IMR-90 (cell line): ENCODE data around the gene GSPT1. TPM values are rescaled to one million over a fixed set of nuclear protein-coding genes. Genes with fewer than 3 reads are reported as not detected.

Source experiments
- ATAC-seq: fragments of 200-7000 bp; cut with Tn5 transposase; 2 replicates; pipeline ENCODE4 v1.9.1; 2020; ENCODE audit warnings: low read depth, mild to moderate bottlenecking, moderate library complexity
- BruUV-seq: library from RNA; stranded (reverse); fragments of 400-500 nt; replicated peaks from 2 replicates; lab custom pipeline; 2021; lab: Mats Ljungman, UMichigan
- CTCF ChIA-PET: fragments of 300-600 bp; formaldehyde crosslinking; extraction: SDS; loops from one replicate; lab custom pipeline; 2021; ENCODE audit warnings: antibody characterized with exemption; lab: Yijun Ruan, JAX
- POLR2A ChIA-PET: fragments of 300-600 bp; sonication (Branson Sonifier 250); formaldehyde crosslinking; loops from one replicate; lab custom pipeline; 2022; ENCODE audit warnings: antibody characterized with exemption; ENCODE audit not compliant: unreplicated experiment; lab: Charles Lee
- DNase-seq: peaks from one replicate; pipeline ENCODE4 v3.0.0; 2013
- H2AFZ ChIP-seq: replicated peaks from 2 replicates; pipeline ENCODE3; 2013; ENCODE audit warnings: low read length, mild to moderate bottlenecking; ENCODE audit not compliant: poor library complexity
- H2AK5ac ChIP-seq: 2 replicates; pipeline ENCODE4 v1.6.1; 2013; ENCODE audit warnings: low read depth, low read length, inconsistent platforms
- H2AK9ac ChIP-seq: replicated peaks from 2 replicates; pipeline ENCODE3; 2013; ENCODE audit warnings: mild to moderate bottlenecking, low read depth, low read length, moderate library complexity; ENCODE audit not compliant: poor library complexity
- H2BK120ac ChIP-seq: 2 replicates; pipeline ENCODE4 v1.6.1; 2013; ENCODE audit warnings: low read depth, low read length, inconsistent platforms
- H2BK15ac ChIP-seq: 3 replicates; pipeline ENCODE4 v1.6.1; 2013; ENCODE audit warnings: low read depth, low read length, inconsistent platforms
- H2BK20ac ChIP-seq: 2 replicates; pipeline ENCODE4 v1.6.1; 2013; ENCODE audit warnings: low read depth, mild to moderate bottlenecking, inconsistent platforms, low read length, moderate library complexity
- H2BK5ac ChIP-seq: 2 replicates; pipeline ENCODE4 v1.6.1; 2013; ENCODE audit warnings: mild to moderate bottlenecking, low read depth, low read length, inconsistent platforms; ENCODE audit not compliant: poor library complexity, severe bottlenecking
- H3K14ac ChIP-seq: replicated peaks from 2 replicates; pipeline ENCODE4 v1.6.1; 2013; ENCODE audit warnings: low read depth, low read length, inconsistent platforms
- H3K18ac ChIP-seq: 2 replicates; pipeline ENCODE4 v1.6.1; 2013; ENCODE audit warnings: low read depth, low read length, control low read depth
- H3K23ac ChIP-seq: 2 replicates; pipeline ENCODE4 v1.6.1; 2013; ENCODE audit warnings: low read depth, low read length, inconsistent platforms
- H3K27ac ChIP-seq: 2 replicates; pipeline ENCODE4 v1.5.1; 2013; ENCODE audit warnings: mild to moderate bottlenecking, control low read depth, low read length; ENCODE audit not compliant: insufficient read depth
- H3K27me3 ChIP-seq: 2 replicates; pipeline ENCODE4 v1.6.1; 2013; ENCODE audit warnings: low read length; ENCODE audit not compliant: control insufficient read depth, insufficient read depth
- H3K36me3 ChIP-seq: 2 replicates; pipeline ENCODE4 v1.6.1; 2013; ENCODE audit warnings: low read length, mixed read lengths; ENCODE audit not compliant: control insufficient read depth, insufficient read depth
- H3K4ac ChIP-seq: 2 replicates; pipeline ENCODE4 v1.6.1; 2013; ENCODE audit warnings: low read depth, low read length, inconsistent platforms
- H3K4me1 ChIP-seq: 2 replicates; pipeline ENCODE4 v1.6.1; 2013; ENCODE audit warnings: low read length, mixed read lengths; ENCODE audit not compliant: control insufficient read depth, insufficient read depth
- H3K4me2 ChIP-seq: 2 replicates; pipeline ENCODE4 v1.6.1; 2013; ENCODE audit warnings: low read depth, mild to moderate bottlenecking, control low read depth, low read length, moderate library complexity
- H3K4me3 ChIP-seq: 2 replicates; pipeline ENCODE4 v1.5.1; 2013; ENCODE audit warnings: low read depth, mild to moderate bottlenecking, control low read depth, low read length, moderate library complexity; ENCODE audit not compliant: insufficient read depth
- H3K56ac ChIP-seq: 2 replicates; pipeline ENCODE4 v1.6.1; 2013; ENCODE audit warnings: low read length, inconsistent platforms; ENCODE audit not compliant: insufficient read depth; ENCODE audit errors: extremely low read depth
- H3K79me1 ChIP-seq, 2 experiments: 2 replicates each; pipeline ENCODE4 v1.6.1; 2013; ENCODE audit warnings: low read length in 2 of 2, inconsistent platforms in 1 of 2, low read depth in 1 of 2
- H3K9ac ChIP-seq: 2 replicates; pipeline ENCODE4 v1.6.1; 2013; ENCODE audit warnings: low read depth, low read length, control low read depth
- H3K9me1 ChIP-seq: 2 replicates; pipeline ENCODE4 v1.6.1; 2013; ENCODE audit warnings: low read length, inconsistent platforms; ENCODE audit not compliant: insufficient read depth
- H3K9me3 ChIP-seq: 2 replicates; pipeline ENCODE4 v1.6.1; 2013; ENCODE audit warnings: low read length; ENCODE audit not compliant: control insufficient read depth, insufficient read depth
- H4K20me1 ChIP-seq: 2 replicates; pipeline ENCODE4 v1.6.1; 2013; ENCODE audit warnings: low read length, inconsistent platforms; ENCODE audit not compliant: insufficient read depth
- H4K5ac ChIP-seq: 2 replicates; pipeline ENCODE4 v1.6.1; 2013; ENCODE audit warnings: mild to moderate bottlenecking, low read depth, low read length, control low read depth
- H4K8ac ChIP-seq, 2 experiments: 2 replicates each; pipeline ENCODE4 v1.6.1; 2013; ENCODE audit warnings: low read depth in 2 of 2, low read length in 2 of 2, control low read depth in 1 of 2, inconsistent platforms in 1 of 2
- H4K91ac ChIP-seq: 2 replicates; pipeline ENCODE4 v1.6.1; 2013; ENCODE audit warnings: low read depth, low read length, inconsistent platforms; ENCODE audit not compliant: insufficient read depth
- BHLHE40 ChIP-seq: fragments of 150-350 bp; IDR thresholded peaks from 2 replicates; pipeline ENCODE4 v1.6.1; 2016; ENCODE audit warnings: mild to moderate bottlenecking, low read depth, low read length
- CEBPB ChIP-seq: IDR thresholded peaks from 2 replicates; pipeline ENCODE4 v1.6.1; 2012; ENCODE audit warnings: low read depth, low read length, improper control_type of control experiment
- CHD1 ChIP-seq: IDR thresholded peaks from 2 replicates; pipeline ENCODE4 v1.6.1; 2012; ENCODE audit warnings: low read depth, low read length, improper control_type of control experiment
- CTCF ChIP-seq: conservative IDR thresholded peaks from 2 replicates; pipeline ENCODE4 v1.5.1; 2012; ENCODE audit warnings: mild to moderate bottlenecking, low read depth, low read length, improper control_type of control experiment
- ELK1 ChIP-seq: fragments of 150-350 bp; IDR thresholded peaks from 2 replicates; pipeline ENCODE4 v1.6.1; 2016; ENCODE audit warnings: low read depth, mild to moderate bottlenecking, low read length, moderate library complexity, borderline replicate concordance
- FOS ChIP-seq: fragments of 150-350 bp; IDR thresholded peaks from 2 replicates; pipeline ENCODE4 v1.6.1; 2016; ENCODE audit warnings: low read depth, low read length
- MAFK ChIP-seq: IDR thresholded peaks from 2 replicates; pipeline ENCODE4 v1.6.1; 2012; ENCODE audit warnings: low read depth, low read length, improper control_type of control experiment
- MAZ ChIP-seq: IDR thresholded peaks from 2 replicates; pipeline ENCODE4 v1.6.1; 2012; ENCODE audit warnings: low read depth, mild to moderate bottlenecking, low read length, improper control_type of control experiment, moderate library complexity, borderline replicate concordance
- MXI1 ChIP-seq: IDR thresholded peaks from 2 replicates; pipeline ENCODE4 v1.6.1; 2012; ENCODE audit warnings: low read depth, mild to moderate bottlenecking, low read length, moderate library complexity, borderline replicate concordance
- NFE2L2 ChIP-seq: fragments of 150-350 bp; IDR thresholded peaks from 2 replicates; pipeline ENCODE4 v1.6.1; 2016; ENCODE audit warnings: low read depth, mild to moderate bottlenecking, low read length
- POLR2A ChIP-seq: IDR thresholded peaks from 2 replicates; pipeline ENCODE4 v1.6.1; 2012; ENCODE audit warnings: mild to moderate bottlenecking, low read depth, low read length
- RAD21 ChIP-seq: IDR thresholded peaks from 2 replicates; pipeline ENCODE4 v1.6.1; 2012; ENCODE audit warnings: low read length, improper control_type of control experiment
- RCOR1 ChIP-seq: IDR thresholded peaks from 2 replicates; pipeline ENCODE4 v1.6.1; 2012; ENCODE audit warnings: mild to moderate bottlenecking, low read length, improper control_type of control experiment; ENCODE audit not compliant: insufficient replicate concordance
- RFX5 ChIP-seq: IDR thresholded peaks from 2 replicates; pipeline ENCODE4 v1.8.0; 2012; ENCODE audit warnings: low read depth, mild to moderate bottlenecking, low read length, moderate library complexity
- SMC3 ChIP-seq: fragments of 150-350 bp; IDR thresholded peaks from 2 replicates; pipeline ENCODE4 v1.6.1; 2016; ENCODE audit warnings: low read depth, mild to moderate bottlenecking, antibody characterized with exemption, low read length, moderate library complexity
- USF2 ChIP-seq: fragments of 150-350 bp; IDR thresholded peaks from 2 replicates; pipeline ENCODE4 v1.6.1; 2017; ENCODE audit warnings: mild to moderate bottlenecking, antibody characterized with exemption, low read length, low read depth
- WGBS, 2 experiments: methylation state at CpG; one replicate each; pipeline versions ENCODE4 v1.1.5 to v1.1.7; 2013; ENCODE audit warnings: missing lambda C conversion rate in 2 of 2; ENCODE audit not compliant: insufficient read length in 1 of 2; ENCODE audit errors: extremely low coverage in 2 of 2; 5-methylcytosine and 5-hydroxymethylcytosine counted together
- dilution Hi-C: fragments of 300-500 bp; cut with HindIII; formaldehyde crosslinking; loops from one replicate; pipeline ENCODE4 v1.14.3; 2018; ENCODE audit warnings: low sequenced_read_pairs; ENCODE audit not compliant: unreplicated experiment
- in situ Hi-C: fragments of 300-500 bp; cut with MboI; formaldehyde crosslinking; loops from 3 replicates; pipeline ENCODE4 v1.14.3; 2019; ENCODE audit warnings: low sequenced_read_pairs, inconsistent platforms, mixed read lengths
- intact Hi-C: fragments of 100-400 bp; cut with micrococcal nuclease; formaldehyde crosslinking; loops from 2 replicates; pipeline ENCODE4 v1.10.0; 2022
- polyA plus RNA-seq, 3 experiments: library from polyadenylated mRNA; depleted of rRNA; stranded (reverse); fragments of >200 nt; gene quantifications; 2 replicates each; pipeline ENCODE4 v1.2.3, GENCODE V29; 2012; ENCODE audit warnings: low replicate concordance in 1 of 3
- total RNA-seq: library from RNA; depleted of rRNA; stranded (reverse); fragments of >200 nt; gene quantifications from 2 replicates; pipeline ENCODE4 v1.2.3, GENCODE V29; 2012

GSPT1 gene
- total and polyA plus RNA-seq, 2 of the 4 experiments (the other 2 are of a cell fraction): 76.3 to 84.8 TPM

GRCh38 chr16:11946433-11946832, 30.7 kb upstream of the GSPT1 start:
- WGBS, 2 experiments: no CpG with 5 or more reads among the region's 3 CpGs
- H3K4ac ChIP-seq: no peak overlapping the region
- no peak for ATAC-seq
- H2AK9ac ChIP-seq: no peak overlapping the region
- H3K9ac ChIP-seq: no peak overlapping the region
- H3K9me3 ChIP-seq: no peaks in the 10 kb centered on the region
- no peak overlapping the region for H4K8ac ChIP-seq
- H2BK120ac ChIP-seq: no peak overlapping the region
- TF ChIP-seq RAD21 (no peak), SMC3 (no peak), RFX5 (no peak), CHD1 (no peak), POLR2A (no peak), MAFK (no peak), NFE2L2 (no peak), MAZ (no peak), FOS (no peak), CTCF (no peak), CEBPB (no peak), MXI1 (no peak), ELK1 (no peak), BHLHE40 (no peak), USF2 (no peak), RCOR1 (no peak)
- no peak overlapping the region for H2BK20ac ChIP-seq
- DNase-seq: no peak
- no peaks in the 10 kb centered on the region for H3K36me3 ChIP-seq
- H3K14ac ChIP-seq: no peak overlapping the region
- H3K18ac ChIP-seq: no peak overlapping the region
- H3K9me1 ChIP-seq: peaks cover 7% of the 10 kb centered on the region
- no peak overlapping the region for H3K27ac ChIP-seq
- H3K4me1 ChIP-seq: peaks cover 6% of the 10 kb centered on the region
- POLR2A ChIA-PET: no interaction called here
- no peaks in the 10 kb centered on the region for H3K79me1 ChIP-seq
- no TSS peak for BruUV-seq
- H4K91ac ChIP-seq: no peak overlapping the region
- no peak overlapping the region for H2BK5ac ChIP-seq
- H3K27me3 ChIP-seq: no peaks in the 10 kb centered on the region
- no peak overlapping the region for H3K4me3 ChIP-seq
- H4K5ac ChIP-seq: no peak overlapping the region
- intact Hi-C loops: no loop called here
- no peak overlapping the region for H2BK15ac ChIP-seq
- no peak overlapping the region for H3K4me2 ChIP-seq
- in situ Hi-C loops: no loop called here
- H2AFZ ChIP-seq: no peak overlapping the region
- H3K56ac ChIP-seq: no peak overlapping the region
- CTCF ChIA-PET: interaction anchor here (0.6 to 1.1 kb wide), 4 partner anchors 75 to 506 kb away, joined by 3 to 5 read pairs (median 3); no protein-coding TSS in a partner anchor
- dilution Hi-C loops: no loop called here
- no peaks in the 10 kb centered on the region for H4K20me1 ChIP-seq
- H2AK5ac ChIP-seq: no peak overlapping the region
- H3K23ac ChIP-seq: no peak overlapping the region
